ENCODE data around the gene FURIN. TPM values are rescaled to one million over a fixed set of nuclear protein-coding genes. Genes with fewer than 3 reads are reported as not detected.

FURIN gene
- total and polyA plus RNA-seq, 9 of the 15 experiments (the other 6 are each of a cell fraction or from before 2014, with no cell fraction given), result 0.92 to 99.9 (median 34.8) TPM

- TF ChIP-seq ZBTB40 (IDR thresholded peaks at IDR 0.05) (no peak), ZBTB40 (CRISPR knock-in tag; IDR thresholded peaks at IDR 0.05) (no peak), ZNF175 (CRISPR knock-in tag; IDR thresholded peaks at IDR 0.05; ENCODE audit: low read depth) (no peak), ATF7 (IDR thresholded peaks at IDR 0.05) (peak; percentile 20; the same call in 1 of the 2 replicates), BRCA1 (IDR thresholded peaks at IDR 0.05) (no peak), BRCA1 (CRISPR knock-in tag; IDR thresholded peaks at IDR 0.05) (no peak), NFE2 (IDR thresholded peaks at IDR 0.05; ENCODE audit: low read depth) (peak; percentile 56), ATF1 (CRISPR knock-in tag; IDR thresholded peaks at IDR 0.05) (no peak), ATF1 (tag; IDR thresholded peaks at IDR 0.05) (peak; percentile 23; the same call in 1 of the 2 replicates), ZNF41 (CRISPR knock-in tag; conservative IDR thresholded peaks at IDR 0.05) (no peak), CTCF (IDR thresholded peaks at IDR 0.05 in 2 of 3, conservative IDR thresholded peaks at IDR 0.05 in 1 of 3; ENCODE audit: insufficient read depth in 2 of 3, low read depth in 1 of 3, low read length in 3 of 3) (no peak), HBP1 (CRISPR knock-in tag; IDR thresholded peaks at IDR 0.05) (no peak), ZNF717 (CRISPR knock-in tag; IDR thresholded peaks at IDR 0.05) (no peak), HOXB6 (CRISPR knock-in tag; IDR thresholded peaks at IDR 0.05; ENCODE audit: borderline replicate concordance) (no peak), RAD51 (IDR thresholded peaks at IDR 0.05; ENCODE audit: borderline replicate concordance, low read depth) (no peak)
Observed at GRCh38 chr15:90845201-90845949, 23.0 kb upstream of the FURIN start (continued).

All from K562 (cell line).